Common myeloid progenitor, CD34-positive (primary cell): ENCODE data around the gene SZRD1.

Source experiments
- CTCF ChIA-PET: fragments of 350-600 bp; sonication (Branson Sonifier 250); formaldehyde crosslinking; loops from one replicate; lab custom pipeline; 2021; ENCODE audit warnings: antibody characterized with exemption; lab: Charles Lee
- POLR2A ChIA-PET: fragments of 350-600 bp; sonication (Branson Sonifier 250); formaldehyde crosslinking; loops from one replicate; lab custom pipeline; 2021; ENCODE audit warnings: antibody characterized with exemption; lab: Charles Lee
- DNase-seq, 3 donors: peaks; one replicate each; pipeline versions ENCODE4 v3.0.0 to v3.0.0-alpha.2; 2013
- H3K27ac ChIP-seq, 2 experiments: 1 replicate in 1 of 2; 2 replicates in 1 of 2; pipeline ENCODE4 v1.7.0; 2013; ENCODE audit warnings: inconsistent platforms in 2 of 2, low read length in 2 of 2, mild to moderate bottlenecking in 2 of 2, low read depth in 1 of 2, moderate library complexity in 1 of 2; ENCODE audit not compliant: severe bottlenecking in 2 of 2, insufficient read depth in 1 of 2, poor library complexity in 1 of 2
- H3K27me3 ChIP-seq, 5 experiments: replicated peaks in 2 of 5; 1 replicate in 3 of 5; 2 replicates in 2 of 5; pipeline versions ENCODE4 v1.6.1 to v1.7.0; 2013; ENCODE audit warnings: low read length in 4 of 5, mild to moderate bottlenecking in 2 of 5, moderate library complexity in 2 of 5, inconsistent platforms in 1 of 5; ENCODE audit not compliant: insufficient read depth in 5 of 5, control insufficient read depth in 4 of 5
- H3K36me3 ChIP-seq, 4 experiments: 1 replicate in 2 of 4; 2 replicates in 2 of 4; pipeline versions ENCODE4 v1.6.1 to v1.7.0; 2013; ENCODE audit warnings: low read length in 3 of 4, control low read depth in 1 of 4, mild to moderate bottlenecking in 1 of 4; ENCODE audit not compliant: control insufficient read depth in 4 of 4, insufficient read depth in 4 of 4
- H3K4me1 ChIP-seq, 4 experiments: 1 replicate in 3 of 4; 2 replicates in 1 of 4; pipeline versions ENCODE4 v1.6.1 to v1.7.1; 2013; ENCODE audit warnings: low read length in 3 of 4, mild to moderate bottlenecking in 3 of 4, control low read depth in 1 of 4, inconsistent platforms in 1 of 4, moderate library complexity in 1 of 4; ENCODE audit not compliant: control insufficient read depth in 4 of 4, insufficient read depth in 4 of 4; ENCODE audit errors: control extremely low read depth in 1 of 4
- H3K4me3 ChIP-seq, 7 experiments: 1 replicate in 4 of 7; 2 replicates in 3 of 7; pipeline versions ENCODE4 v1.5.1 to v1.7.0; 2013; ENCODE audit warnings: mild to moderate bottlenecking in 7 of 7, low read length in 6 of 7, moderate library complexity in 6 of 7, inconsistent platforms in 2 of 7, low read depth in 2 of 7, control low read depth in 1 of 7; ENCODE audit not compliant: insufficient read depth in 4 of 7, control insufficient read depth in 1 of 7; ENCODE audit errors: extremely low read depth in 1 of 7
- H3K9me3 ChIP-seq, 5 experiments: 1 replicate in 4 of 5; 2 replicates in 1 of 5; pipeline versions ENCODE4 v1.6.1 to v1.7.1; 2013; ENCODE audit warnings: low read length in 4 of 5, mild to moderate bottlenecking in 2 of 5, inconsistent platforms in 1 of 5, low read depth in 1 of 5, moderate library complexity in 1 of 5; ENCODE audit not compliant: control insufficient read depth in 4 of 5, insufficient read depth in 2 of 5; ENCODE audit errors: control extremely low read depth in 1 of 5
- WGBS: methylation state at CpG from one replicate; pipeline ENCODE4 v1.1.5; 2013; ENCODE audit not compliant: insufficient coverage; 5-methylcytosine and 5-hydroxymethylcytosine counted together

SZRD1 gene

DNA sequence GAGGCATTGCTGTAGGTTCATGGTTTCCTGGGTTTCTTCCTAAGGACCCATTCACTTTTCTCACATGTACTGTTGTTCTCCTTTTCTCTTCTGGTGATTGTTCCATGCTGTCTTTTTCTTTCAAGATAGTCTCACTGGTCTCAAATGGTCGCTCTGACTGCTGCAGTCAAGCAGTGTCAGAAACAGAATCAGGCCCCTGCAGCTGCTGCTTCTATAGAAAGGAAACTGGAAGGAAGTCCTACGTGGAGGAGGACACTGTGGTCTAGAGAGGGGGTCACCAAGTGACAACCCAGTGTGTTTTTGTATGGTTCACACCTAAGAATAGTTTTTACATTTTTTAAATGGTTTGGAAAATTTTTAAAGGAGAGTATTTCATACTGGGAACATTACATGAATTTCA, 75.9 kb downstream of the SZRD1 start:
- CTCF ChIA-PET: interaction anchor here (1.4 kb wide), 1 partner anchor 69 kb away, joined by 3 read pairs; no protein-coding TSS in a partner anchor
- Histone ChIP-seq H3K27ac (peak overlapping the region in 1 of 2 experiments; percentile 65), H3K27me3 (no peaks in the 10 kb centered on the region), H3K4me1 (peaks cover 0 to 40% (median 19%) of the 10 kb centered on the region in 4 experiments), H3K9me3 (no peaks in the 10 kb centered on the region), H3K36me3 (peaks cover 15 to 44% (median 27%) of the 10 kb centered on the region in 4 experiments), H3K4me3 (no peak overlapping the region)
- no peak for DNase-seq
- no CpG with 5 or more reads among the region's 2 CpGs for whole genome bisulfite sequencing
- POLR2A ChIA-PET: no interaction called here

DNA sequence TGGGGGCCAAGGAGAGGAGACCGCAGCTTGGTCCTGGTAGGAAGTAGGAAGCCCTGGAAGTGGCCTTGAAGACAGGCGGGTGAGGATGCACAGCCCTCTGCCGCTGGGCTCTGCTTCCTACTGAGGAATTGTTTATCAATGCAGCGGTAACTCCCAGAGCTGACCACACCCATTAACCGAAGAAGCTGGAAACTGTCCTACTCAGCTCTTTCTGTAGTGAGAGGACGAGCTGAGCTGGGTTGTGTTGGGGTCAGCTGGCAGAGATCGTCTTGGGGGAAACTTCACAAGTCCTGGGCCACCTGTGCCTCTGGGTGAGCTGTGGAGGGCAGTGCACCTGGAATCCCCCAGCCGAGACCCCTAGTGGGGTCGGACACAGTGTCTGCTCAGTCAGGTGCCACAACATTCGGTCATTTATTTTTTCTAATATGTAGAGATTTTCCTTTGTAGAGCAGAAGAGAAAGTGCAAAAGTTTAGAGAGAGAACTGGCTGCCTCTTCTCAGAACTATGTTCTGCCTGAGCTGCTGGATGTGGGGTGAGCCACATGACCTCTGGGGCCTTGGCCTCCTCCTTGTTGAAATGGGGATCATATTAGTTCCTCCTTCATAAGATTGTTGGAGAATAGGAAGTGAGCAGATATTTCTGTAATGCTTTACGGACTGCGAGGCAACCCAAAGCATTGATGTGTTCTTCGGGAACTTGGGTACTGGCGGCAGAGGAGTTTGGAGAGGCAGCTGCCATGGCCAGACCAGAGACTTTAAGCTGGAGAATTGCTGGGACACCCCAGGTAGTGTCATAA, 77.1 kb downstream of the SZRD1 start:
- Histone ChIP-seq H3K27me3 (no peaks in the 10 kb centered on the region), H3K36me3 (peaks cover 21 to 57% (median 39%) of the 10 kb centered on the region in 4 experiments), H3K27ac (peak overlapping the region in 1 of 2 experiments; percentile 68), H3K4me1 (peaks cover 0 to 40% (median 19%) of the 10 kb centered on the region in 4 experiments), H3K4me3 (no peak overlapping the region), H3K9me3 (no peaks in the 10 kb centered on the region)
- no peak for DNase-seq
- 92% methylated on average over 12 of the region's 14 CpGs for WGBS
- POLR2A ChIA-PET: interaction anchor here (0.6 kb wide), 1 partner anchor 183 kb away, joined by 3 read pairs; no protein-coding TSS in a partner anchor
- CTCF ChIA-PET: interaction anchor here (1.1 to 1.3 kb wide), 2 partner anchors 18 to 45 kb away, joined by 3 to 4 read pairs; no protein-coding TSS in a partner anchor

- Histone ChIP-seq H3K4me1 (peaks cover 0 to 39% (median 18%) of the 10 kb centered on the region in 4 experiments), H3K27ac (no peak overlapping the region), H3K27me3 (no peaks in the 10 kb centered on the region), H3K9me3 (no peaks in the 10 kb centered on the region), H3K4me3 (no peak overlapping the region), H3K36me3 (peaks cover 29 to 65% (median 46%) of the 10 kb centered on the region in 4 experiments)
- no peak for DNase-seq
- CTCF ChIA-PET: interaction anchor here (1.1 kb wide), 1 partner anchor 46 kb away, joined by 3 read pairs; no protein-coding TSS in a partner anchor
- POLR2A ChIA-PET: no interaction called here
- 94% methylated on average over 4 of the region's 4 CpGs for WGBS
Observed at GRCh38 chr1:16445052-16445451, 78.0 kb downstream of the SZRD1 start.

DNA sequence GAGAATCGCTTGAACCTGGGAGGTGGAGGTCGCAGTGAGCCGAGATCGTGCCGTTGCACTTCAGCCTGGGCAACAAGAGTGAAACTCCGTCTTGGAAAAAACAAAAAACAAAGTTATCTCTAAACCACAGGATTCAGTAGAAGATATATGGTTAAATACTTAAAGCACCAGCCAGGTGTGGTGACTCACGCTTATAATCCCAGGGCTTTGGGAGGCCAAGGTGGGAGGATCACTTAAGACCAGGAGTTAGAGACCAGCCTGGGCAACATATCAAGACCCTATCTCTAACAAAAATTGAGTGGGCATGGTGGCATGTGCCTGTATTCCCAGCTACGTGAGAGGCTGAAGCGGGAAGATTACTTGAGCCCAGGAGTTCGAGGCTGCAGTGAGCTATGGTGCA, 79.1 kb downstream of the SZRD1 start:
- CTCF ChIA-PET: no interaction called here
- 100% methylated on average over 5 of the region's 10 CpGs for WGBS
- Histone ChIP-seq H3K27me3 (no peaks in the 10 kb centered on the region), H3K9me3 (no peaks in the 10 kb centered on the region), H3K36me3 (peaks cover 29 to 74% (median 54%) of the 10 kb centered on the region in 4 experiments), H3K27ac (no peak overlapping the region), H3K4me3 (no peak overlapping the region), H3K4me1 (peaks cover 0 to 32% (median 14%) of the 10 kb centered on the region in 4 experiments)
- no peak for DNase-seq
- POLR2A ChIA-PET: no interaction called here

- peaks cover 0 to 18% (median 2%) of the 10 kb centered on the region in 4 experiments for H3K4me1 ChIP-seq
- ChIA-PET POLR2A (no interaction called here), CTCF (no interaction called here)
- DNase-seq: no peak
- no peaks in the 10 kb centered on the region for H3K9me3 ChIP-seq
- peaks cover 34 to 85% (median 67%) of the 10 kb centered on the region in 4 experiments for H3K36me3 ChIP-seq
- H3K4me3 ChIP-seq: no peak overlapping the region
- 97% methylated on average over 9 of the region's 9 CpGs for WGBS
- no peaks in the 10 kb centered on the region for H3K27me3 ChIP-seq
- H3K27ac ChIP-seq: no peak overlapping the region
Observed at GRCh38 chr1:16447641-16448040, 80.6 kb downstream of the SZRD1 start.
